CD4-positive, alpha-beta T cell treated with Interleukin-4 for 1 hour (primary cell): ENCODE data around the gene C11orf65.
"Not testable (repeated sequence)": the region's sequence is repeated elsewhere in the genome, so short reads cannot be mapped to it uniquely, and the experiment has no call there.

Experiments
- DNase-seq, 2 donors: peaks; one replicate each; pipeline ENCODE4 v3.0.0-alpha.2; 2020 to 2022

Gene C11orf65

GRCh38 chr11:108468478-108468864, 1.1 kb upstream of the C11orf65 start:
- DNase-seq = no peak

- no peak for DNase-seq
Observed at GRCh38 chr11:108466405-108466804, 924 bp downstream of the C11orf65 start.

GRCh38 chr11:108453207-108453835, 14.0 kb downstream of the C11orf65 start:
- DNase-seq = no peak

GRCh38 chr11:108441445-108441844, 25.9 kb downstream of the C11orf65 start:
- not testable (repeated sequence) for DNase-seq

GRCh38 chr11:108436594-108436993, 30.7 kb downstream of the C11orf65 start:
- no peak for DNase-seq

GRCh38 chr11:108435066-108435465, 32.3 kb downstream of the C11orf65 start:
- no peak for DNase-seq

- DNase-seq = no peak
Observed at GRCh38 chr11:108432783-108433182, 34.5 kb downstream of the C11orf65 start.

- no peak for DNase-seq
Observed at GRCh38 chr11:108431997-108432396, 35.3 kb downstream of the C11orf65 start.

GRCh38 chr11:108431370-108431769, 36.0 kb downstream of the C11orf65 start:
- no peak for DNase-seq

- DNase-seq = peak; percentile 26 to 46
Observed at GRCh38 chr11:108417551-108417950, 49.8 kb downstream of the C11orf65 start.

GRCh38 chr11:108414958-108415357, 52.4 kb downstream of the C11orf65 start:
- DNase-seq = no peak

- DNase-seq = no peak
Observed at GRCh38 chr11:108405706-108406105, 61.6 kb downstream of the C11orf65 start.

GRCh38 chr11:108403052-108403451, 64.3 kb downstream of the C11orf65 start:
- no peak for DNase-seq

GRCh38 chr11:108402241-108402640, 65.1 kb downstream of the C11orf65 start:
- DNase-seq = no peak

GRCh38 chr11:108398439-108398838, 68.9 kb downstream of the C11orf65 start:
- no peak for DNase-seq

GRCh38 chr11:108396672-108397071, 70.7 kb downstream of the C11orf65 start:
- DNase-seq = not testable (repeated sequence)

GRCh38 chr11:108394744-108395284, 72.5 kb downstream of the C11orf65 start:
- no peak for DNase-seq

GRCh38 chr11:108393046-108393445, 74.3 kb downstream of the C11orf65 start:
- no peak for DNase-seq

- DNase-seq = no peak
Observed at GRCh38 chr11:108392353-108392752, 75.0 kb downstream of the C11orf65 start.

- no peak for DNase-seq
Observed at GRCh38 chr11:108388576-108388975, 78.8 kb downstream of the C11orf65 start.

GRCh38 chr11:108373505-108373904, 93.8 kb downstream of the C11orf65 start:
- not testable (repeated sequence) for DNase-seq

GRCh38 chr11:108370990-108371389, 96.3 kb downstream of the C11orf65 start:
- no peak for DNase-seq

- no peak for DNase-seq
Observed at GRCh38 chr11:108370315-108370714, 97.0 kb downstream of the C11orf65 start.

GRCh38 chr11:108369064-108369463, 98.3 kb downstream of the C11orf65 start:
- no peak for DNase-seq

- no peak for DNase-seq
Observed at GRCh38 chr11:108368134-108368533, 99.2 kb downstream of the C11orf65 start.
